Erythroblast (primary cell): ENCODE measurements around the gene HDHD2.

ENCODE experiments used
- DNase-seq, 2 experiments: peaks; one replicate each; lab custom pipeline; 2025; lab: John Stamatoyannopoulos, UW
- GATA1 ChIP-seq: IDR thresholded peaks from 2 replicates; pipeline ENCODE4 v1.6.1; 2011; ENCODE audit warnings: low read depth, mild to moderate bottlenecking, control low read depth, low read length, moderate library complexity
- POLR2A ChIP-seq: IDR thresholded peaks from 2 replicates; pipeline ENCODE4 v1.6.1; 2011; ENCODE audit warnings: mild to moderate bottlenecking, low read length

Gene HDHD2

DNA sequence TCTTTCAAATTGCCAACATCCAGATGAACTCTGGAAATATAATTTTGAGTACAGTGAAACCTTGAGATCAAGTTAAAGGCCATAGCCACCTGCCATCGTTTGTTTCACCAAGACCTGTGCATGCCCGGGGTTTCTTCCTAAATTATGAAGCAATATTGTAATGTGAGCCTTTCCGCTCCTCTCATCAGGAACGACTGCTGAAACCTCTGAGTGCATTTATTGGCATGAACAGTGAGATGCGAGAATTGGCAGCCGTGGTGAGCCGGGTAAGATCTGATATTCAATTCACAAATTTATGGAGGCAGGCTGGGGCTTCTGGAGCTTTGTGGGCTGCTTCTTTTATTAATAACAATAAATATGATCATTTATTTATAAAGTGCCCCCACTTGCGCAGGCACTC is 87.2 kb downstream of the HDHD2 start:
- TF ChIP-seq POLR2A (no peak), GATA1 (no peak)

GRCh38 chr18:47062471-47062870 is 87.8 kb downstream of the HDHD2 start:
- no peak for DNase-seq
- no peak for TF ChIP-seq POLR2A
- no peak for TF ChIP-seq GATA1

More for the DNA sequence above, 87.2 kb downstream of the HDHD2 start:
- DNase-seq: no peak
